ENCODE results near the gene TALDO1. TPM values are rescaled to one million over a fixed set of nuclear protein-coding genes. Genes with fewer than 3 reads are reported as not detected.

TALDO1 gene
- total RNA-seq, 1 donor from 2014 or later = 207 TPM

GRCh38 chr11:813072-813455, 65.8 kb downstream of the TALDO1 start:
- TF ChIP-seq CTCF (IDR thresholded peaks at IDR 0.05; ENCODE audit: insufficient read depth, low read length, poor library complexity, severe bottlenecking) = no peak
- Histone ChIP-seq H3K4me3 (ENCODE audit: low read depth, low read length) (no peak overlapping the region), H3K36me3 (ENCODE audit: control insufficient read depth, insufficient read depth, low read length) (peaks cover 8% of the 10 kb centered on the region), H3K27me3 (ENCODE audit: control insufficient read depth, insufficient read depth, low read length) (no peaks in the 10 kb centered on the region)
- DNase-seq (ENCODE audit: low read depth) = no peak

GRCh38 chr11:813456-814096, 66.3 kb downstream of the TALDO1 start:
- no peaks in the 10 kb centered on the region for H3K27me3 ChIP-seq (ENCODE audit: control insufficient read depth, insufficient read depth, low read length)
- no peak overlapping the region for H3K4me3 ChIP-seq (ENCODE audit: low read depth, low read length)
- no peak for TF ChIP-seq CTCF (IDR thresholded peaks at IDR 0.05; ENCODE audit: insufficient read depth, low read length, poor library complexity, severe bottlenecking)
- no peak for DNase-seq (ENCODE audit: low read depth)
- H3K36me3 ChIP-seq (ENCODE audit: control insufficient read depth, insufficient read depth, low read length) = peaks cover 8% of the 10 kb centered on the region

Other genes starting within 250 kb of the TALDO1 start
- gene RNH1, start 240.2 kb upstream of the TALDO1 start, total RNA-seq = 229 and 251 TPM in 2 replicates
- gene HRAS, start 211.9 kb upstream of the TALDO1 start, total RNA-seq = 83.7 and 96.1 TPM in 2 replicates
- 1.6 and 1.9 TPM in 2 replicates for gene LRRC56, start 209.9 kb upstream of the TALDO1 start, total RNA-seq
- 1.9 and 4.7 TPM in 2 replicates for gene LMNTD2, start 186.7 kb upstream of the TALDO1 start, total RNA-seq
- gene RASSF7, start 186.5 kb upstream of the TALDO1 start, total RNA-seq = 72.5 and 91.7 TPM in 2 replicates
- 32.5 and 33.0 TPM in 2 replicates for gene PHRF1, start 171.0 kb upstream of the TALDO1 start, total RNA-seq
- 60.2 and 78.7 TPM in 2 replicates for gene IRF7, start 131.5 kb upstream of the TALDO1 start, total RNA-seq
- 0.92 TPM in 1 of 2 replicates, not detected in the other for gene CDHR5, start 122.5 kb upstream of the TALDO1 start, total RNA-seq
- gene SCT, start 120.3 kb upstream of the TALDO1 start, total RNA-seq = 2.1 TPM in 1 of 2 replicates, not detected in the other
- 0.08 TPM in 1 of 2 replicates, not detected in the other for gene DRD4, start 110.2 kb upstream of the TALDO1 start, total RNA-seq
- gene DEAF1, start 52.2 kb upstream of the TALDO1 start, total RNA-seq = 56.5 and 63.0 TPM in 2 replicates
- 22.7 and 28.5 TPM in 2 replicates for gene TMEM80, start 51.6 kb upstream of the TALDO1 start, total RNA-seq
- gene EPS8L2, start 41.2 kb upstream of the TALDO1 start, total RNA-seq = 119 and 143 TPM in 2 replicates
- 27.6 and 54.9 TPM in 2 replicates for gene GATD1, start 30.0 kb downstream of the TALDO1 start, total RNA-seq
- gene CEND1, start 42.6 kb downstream of the TALDO1 start, total RNA-seq = 0.25 TPM in 1 of 2 replicates, not detected in the other
- 17.1 and 19.8 TPM in 2 replicates for gene SLC25A22, start 50.8 kb downstream of the TALDO1 start, total RNA-seq
- gene PIDD1, start 57.8 kb downstream of the TALDO1 start, total RNA-seq = 31.1 and 36.2 TPM in 2 replicates
- gene RPLP2, start 62.5 kb downstream of the TALDO1 start, total RNA-seq = 708 and 1,183 TPM in 2 replicates
- 27.5 and 46.0 TPM in 2 replicates for gene PNPLA2, start 71.5 kb downstream of the TALDO1 start, total RNA-seq
- gene CRACR2B, start 80.5 kb downstream of the TALDO1 start, total RNA-seq = 18.3 and 19.7 TPM in 2 replicates
- gene CD151, start 85.5 kb downstream of the TALDO1 start, total RNA-seq = 644 and 669 TPM in 2 replicates
- gene POLR2L, start 95.1 kb downstream of the TALDO1 start, total RNA-seq = 42.0 and 45.1 TPM in 2 replicates
- gene TSPAN4, start 95.4 kb downstream of the TALDO1 start, total RNA-seq = 77.5 and 77.9 TPM in 2 replicates
- gene CHID1, start 163.3 kb downstream of the TALDO1 start, total RNA-seq = 90.0 and 121 TPM in 2 replicates
- gene AP2A2, start 178.4 kb downstream of the TALDO1 start, total RNA-seq = 88.0 and 91.4 TPM in 2 replicates

Data from kidney epithelial cell (primary cell).